ENCODE measurements around the gene LSM4.
A peak's percentile ranks its signal among the peaks of the same experiment; 100 is the strongest.

Gene LSM4

GRCh38 chr19:18291590-18292461 is 31.1 kb downstream of the LSM4 start:
- peak; percentile 81 for DNase-seq

- DNase-seq = no peak
Observed at GRCh38 chr19:18291019-18291524, 31.8 kb downstream of the LSM4 start.

- DNase-seq = no peak
Observed at GRCh38 chr19:18290302-18291018, 32.4 kb downstream of the LSM4 start.

GRCh38 chr19:18289471-18290301 is 33.2 kb downstream of the LSM4 start:
- DNase-seq = no peak

- no peak for DNase-seq
Observed at GRCh38 chr19:18287836-18288772, 34.8 kb downstream of the LSM4 start.

GRCh38 chr19:18286973-18287635 is 35.8 kb downstream of the LSM4 start:
- no peak for DNase-seq

GRCh38 chr19:18284712-18285360 is 38.0 kb downstream of the LSM4 start:
- DNase-seq = no peak

GRCh38 chr19:18283338-18283737 is 39.5 kb downstream of the LSM4 start:
- no peak for DNase-seq

GRCh38 chr19:18282788-18283141 is 40.1 kb downstream of the LSM4 start:
- no peak for DNase-seq

GRCh38 chr19:18282021-18282787 is 40.7 kb downstream of the LSM4 start:
- peak; percentile 77 for DNase-seq

GRCh38 chr19:18281082-18282020 is 41.5 kb downstream of the LSM4 start, which contains the start of gene JUND:
Gene JUND, minus strand, starts transcription at chr19:18281622. Its CDS starts 138 bp downstream, at chr19:18281484.
- peak; percentile 99 for DNase-seq

- peak; percentile 82 for DNase-seq
Observed at GRCh38 chr19:18280247-18281081, 42.4 kb downstream of the LSM4 start.

- peak; percentile 97 for DNase-seq
Observed at GRCh38 chr19:18279516-18280246, 43.2 kb downstream of the LSM4 start.

- DNase-seq = no peak
Observed at GRCh38 chr19:18279266-18279515, 43.7 kb downstream of the LSM4 start.

GRCh38 chr19:18278521-18279265 is 44.2 kb downstream of the LSM4 start:
- no peak for DNase-seq

GRCh38 chr19:18274781-18275356 is 48.0 kb downstream of the LSM4 start:
- DNase-seq = peak; percentile 79
